Rectal smooth muscle tissue (tissue), 1 donor: ENCODE data around the gene SART3.
"Not testable (repeated sequence)": the region's sequence is repeated elsewhere in the genome, so short reads cannot be mapped to it uniquely, and the experiment has no call there.

ENCODE experiments used
- H3K27ac ChIP-seq: one replicate; pipeline ENCODE4 v1.7.0; 2013; ENCODE audit warnings: low read depth, low read length, inconsistent platforms
- H3K27me3 ChIP-seq: one replicate; pipeline ENCODE4 v1.7.0; 2013; ENCODE audit warnings: low read length; ENCODE audit not compliant: control insufficient read depth, insufficient read depth
- H3K36me3 ChIP-seq: one replicate; pipeline ENCODE4 v1.7.0; 2013; ENCODE audit warnings: low read length; ENCODE audit not compliant: control insufficient read depth, insufficient read depth
- H3K4me1 ChIP-seq: one replicate; pipeline ENCODE4 v1.7.0; 2013; ENCODE audit warnings: low read length; ENCODE audit not compliant: control insufficient read depth, insufficient read depth
- H3K4me3 ChIP-seq: one replicate; pipeline ENCODE4 v1.7.0; 2013; ENCODE audit warnings: low read length
- H3K9ac ChIP-seq: one replicate; pipeline ENCODE4 v1.7.0; 2013; ENCODE audit warnings: low read length

Gene SART3

GRCh38 chr12:108495054-108495453 is 65.9 kb downstream of the SART3 start:
- H3K27me3 ChIP-seq = no peaks in the 10 kb centered on the region

GRCh38 chr12:108491256-108491655 is 69.7 kb downstream of the SART3 start:
- Histone ChIP-seq H3K4me1 (no peaks in the 10 kb centered on the region), H3K4me3 (no peak overlapping the region), H3K27me3 (no peaks in the 10 kb centered on the region), H3K9ac (no peak overlapping the region), H3K27ac (no peak overlapping the region), H3K36me3 (no peaks in the 10 kb centered on the region)

More at GRCh38 chr12:108495054-108495453, 65.9 kb downstream of the SART3 start:
- Histone ChIP-seq H3K4me3 (no peak overlapping the region), H3K27ac (no peak overlapping the region), H3K4me1 (no peaks in the 10 kb centered on the region), H3K36me3 (no peaks in the 10 kb centered on the region), H3K9ac (no peak overlapping the region)

GRCh38 chr12:108487029-108487428 is 73.9 kb downstream of the SART3 start:
- not testable (repeated sequence) for H3K4me3 ChIP-seq, H3K36me3 ChIP-seq, H3K27ac ChIP-seq, H3K4me1 ChIP-seq, H3K27me3 ChIP-seq, H3K9ac ChIP-seq

- not testable (repeated sequence) for H3K27ac ChIP-seq, H3K27me3 ChIP-seq, H3K9ac ChIP-seq, H3K36me3 ChIP-seq, H3K4me1 ChIP-seq, H3K4me3 ChIP-seq
Measured at GRCh38 chr12:108485371-108485770, 75.6 kb downstream of the SART3 start.

GRCh38 chr12:108484845-108485244 is 76.1 kb downstream of the SART3 start:
- Histone ChIP-seq H3K4me3 (no peak overlapping the region), H3K36me3 (no peaks in the 10 kb centered on the region), H3K27ac (no peak overlapping the region), H3K9ac (no peak overlapping the region), H3K27me3 (no peaks in the 10 kb centered on the region), H3K4me1 (no peaks in the 10 kb centered on the region)

- H3K9ac ChIP-seq = no peak overlapping the region
- no peaks in the 10 kb centered on the region for H3K27me3 ChIP-seq
- no peak overlapping the region for H3K27ac ChIP-seq
- no peaks in the 10 kb centered on the region for H3K4me1 ChIP-seq
- no peak overlapping the region for H3K4me3 ChIP-seq
- H3K36me3 ChIP-seq = no peaks in the 10 kb centered on the region
Measured at GRCh38 chr12:108484431-108484830, 76.5 kb downstream of the SART3 start.

- Histone ChIP-seq H3K36me3 (no peaks in the 10 kb centered on the region), H3K9ac (no peak overlapping the region), H3K4me1 (no peaks in the 10 kb centered on the region), H3K4me3 (no peak overlapping the region), H3K27me3 (no peaks in the 10 kb centered on the region), H3K27ac (no peak overlapping the region)
Measured at GRCh38 chr12:108483213-108484059, 77.5 kb downstream of the SART3 start.

- no peaks in the 10 kb centered on the region for H3K27me3 ChIP-seq
- H3K36me3 ChIP-seq = no peaks in the 10 kb centered on the region
- no peak overlapping the region for H3K9ac ChIP-seq
- H3K27ac ChIP-seq = no peak overlapping the region
- no peaks in the 10 kb centered on the region for H3K4me1 ChIP-seq
- no peak overlapping the region for H3K4me3 ChIP-seq
Measured at GRCh38 chr12:108482717-108483212, 78.2 kb downstream of the SART3 start.

GRCh38 chr12:108479364-108480070 is 81.5 kb downstream of the SART3 start:
- H3K4me3 ChIP-seq = no peak overlapping the region
- no peak overlapping the region for H3K9ac ChIP-seq
- no peaks in the 10 kb centered on the region for H3K4me1 ChIP-seq
- no peaks in the 10 kb centered on the region for H3K27me3 ChIP-seq
- no peak overlapping the region for H3K27ac ChIP-seq
- no peaks in the 10 kb centered on the region for H3K36me3 ChIP-seq

- no peak overlapping the region for H3K27ac ChIP-seq
- no peaks in the 10 kb centered on the region for H3K27me3 ChIP-seq
- H3K4me1 ChIP-seq = no peaks in the 10 kb centered on the region
- H3K36me3 ChIP-seq = no peaks in the 10 kb centered on the region
- no peak overlapping the region for H3K4me3 ChIP-seq
- H3K9ac ChIP-seq = no peak overlapping the region
Measured at GRCh38 chr12:108478611-108479206, 82.3 kb downstream of the SART3 start.

- Histone ChIP-seq H3K27ac (no peak overlapping the region), H3K4me3 (no peak overlapping the region), H3K36me3 (no peaks in the 10 kb centered on the region), H3K4me1 (no peaks in the 10 kb centered on the region), H3K27me3 (no peaks in the 10 kb centered on the region), H3K9ac (no peak overlapping the region)
Measured at GRCh38 chr12:108477881-108478259, 83.1 kb downstream of the SART3 start.

GRCh38 chr12:108477055-108477880 is 83.7 kb downstream of the SART3 start:
- Histone ChIP-seq H3K27me3 (no peaks in the 10 kb centered on the region), H3K4me1 (no peaks in the 10 kb centered on the region), H3K9ac (no peak overlapping the region), H3K36me3 (no peaks in the 10 kb centered on the region), H3K4me3 (no peak overlapping the region), H3K27ac (no peak overlapping the region)
